A549 (cell line): Measurements from ENCODE around the gene TINAG.

Experiments
- CTCF ChIP-seq: fragments of >200 bp; sonication (Bioruptor Twin); formaldehyde crosslinking; IDR thresholded peaks from 3 replicates; pipeline ENCODE4 v1.5.1; 2016
- ESRRA ChIP-seq: fragments of 150-350 bp; IDR thresholded peaks from 2 replicates; pipeline ENCODE4 v1.6.1; 2014; ENCODE audit warnings: mild to moderate bottlenecking, low read length, borderline replicate concordance

- TF ChIP-seq CTCF (no peak), ESRRA (no peak)
Measured at GRCh38 chr6:54260025-54260424, 48.2 kb upstream of the TINAG start.
